Neuron (in vitro differentiated cells): ENCODE measurements around the gene SULT1A1.
"Not testable (repeated sequence)": the region's sequence is repeated elsewhere in the genome, so short reads cannot be mapped to it uniquely, and the experiment has no call there.

Source experiments
- H2AFZ ChIP-seq: one replicate; pipeline ENCODE4 v1.6.1; 2013; ENCODE audit warnings: low read depth, mild to moderate bottlenecking, inconsistent platforms, low read length, moderate library complexity
- H3K27me3 ChIP-seq: one replicate; pipeline ENCODE4 v1.6.1; 2013; ENCODE audit warnings: low read length; ENCODE audit not compliant: insufficient read depth
- H3K36me3 ChIP-seq: one replicate; pipeline ENCODE4 v1.6.1; 2013; ENCODE audit warnings: low read length; ENCODE audit not compliant: insufficient read depth
- H3K4me1 ChIP-seq: one replicate; pipeline ENCODE4 v1.6.1; 2013; ENCODE audit warnings: low read length; ENCODE audit not compliant: insufficient read depth
- H3K4me3 ChIP-seq: 2 replicates; pipeline ENCODE4 v1.5.1; 2013; ENCODE audit warnings: mild to moderate bottlenecking, low read length, moderate library complexity
- H3K9me3 ChIP-seq: one replicate; pipeline ENCODE4 v1.6.1; 2013; ENCODE audit warnings: low read length

Gene SULT1A1

GRCh38 chr16:28569968-28570752 is 39.7 kb downstream of the SULT1A1 start:
- H3K4me1 ChIP-seq, result peaks cover 2% of the 10 kb centered on the region
- H3K36me3 ChIP-seq, result no peaks in the 10 kb centered on the region
- H3K9me3 ChIP-seq, result peaks cover 6% of the 10 kb centered on the region
- H2AFZ ChIP-seq, result no peak overlapping the region
- no peaks in the 10 kb centered on the region for H3K27me3 ChIP-seq
- no peak overlapping the region for H3K4me3 ChIP-seq

GRCh38 chr16:28569021-28569420 is 40.8 kb downstream of the SULT1A1 start:
- Histone ChIP-seq H3K36me3 (no peaks in the 10 kb centered on the region), H3K27me3 (no peaks in the 10 kb centered on the region), H3K9me3 (peaks cover 6% of the 10 kb centered on the region), H2AFZ (no peak overlapping the region), H3K4me1 (peaks cover 2% of the 10 kb centered on the region), H3K4me3 (no peak overlapping the region)

- H3K9me3 ChIP-seq, result peaks cover 6% of the 10 kb centered on the region
- no peaks in the 10 kb centered on the region for H3K27me3 ChIP-seq
- no peak overlapping the region for H3K4me3 ChIP-seq
- no peak overlapping the region for H2AFZ ChIP-seq
- no peaks in the 10 kb centered on the region for H3K36me3 ChIP-seq
- no peaks in the 10 kb centered on the region for H3K4me1 ChIP-seq
Observed at GRCh38 chr16:28567292-28567691, 42.6 kb downstream of the SULT1A1 start.

GRCh38 chr16:28566233-28566925 is 43.5 kb downstream of the SULT1A1 start:
- not testable (repeated sequence) for H3K27me3 ChIP-seq, H3K36me3 ChIP-seq, H2AFZ ChIP-seq, H3K9me3 ChIP-seq, H3K4me1 ChIP-seq, H3K4me3 ChIP-seq

- Histone ChIP-seq H2AFZ (no peak overlapping the region), H3K27me3 (no peaks in the 10 kb centered on the region), H3K9me3 (peaks cover 6% of the 10 kb centered on the region), H3K4me1 (no peaks in the 10 kb centered on the region), H3K4me3 (no peak overlapping the region), H3K36me3 (peaks cover 7% of the 10 kb centered on the region)
Observed at GRCh38 chr16:28563218-28563617, 46.6 kb downstream of the SULT1A1 start.

GRCh38 chr16:28562199-28562598 is 47.6 kb downstream of the SULT1A1 start:
- H3K36me3 ChIP-seq, result peaks cover 8% of the 10 kb centered on the region
- no peaks in the 10 kb centered on the region for H3K4me1 ChIP-seq
- no peak overlapping the region for H2AFZ ChIP-seq
- no peaks in the 10 kb centered on the region for H3K27me3 ChIP-seq
- H3K4me3 ChIP-seq, result no peak overlapping the region
- peaks cover 6% of the 10 kb centered on the region for H3K9me3 ChIP-seq

- peaks cover 6% of the 10 kb centered on the region for H3K9me3 ChIP-seq
- no peak overlapping the region for H2AFZ ChIP-seq
- no peak overlapping the region for H3K4me3 ChIP-seq
- H3K4me1 ChIP-seq, result no peaks in the 10 kb centered on the region
- no peaks in the 10 kb centered on the region for H3K27me3 ChIP-seq
- peaks cover 8% of the 10 kb centered on the region for H3K36me3 ChIP-seq
Observed at GRCh38 chr16:28561557-28562187, 48.2 kb downstream of the SULT1A1 start.

GRCh38 chr16:28558456-28558855 is 51.4 kb downstream of the SULT1A1 start:
- H2AFZ ChIP-seq, result no peak overlapping the region
- H3K27me3 ChIP-seq, result no peaks in the 10 kb centered on the region
- H3K4me1 ChIP-seq, result no peaks in the 10 kb centered on the region
- no peak overlapping the region for H3K4me3 ChIP-seq
- H3K9me3 ChIP-seq, result peaks cover 2% of the 10 kb centered on the region
- peaks cover 8% of the 10 kb centered on the region for H3K36me3 ChIP-seq

- Histone ChIP-seq H3K9me3 (peaks cover 2% of the 10 kb centered on the region), H3K4me1 (no peaks in the 10 kb centered on the region), H3K36me3 (peaks cover 8% of the 10 kb centered on the region), H3K27me3 (no peaks in the 10 kb centered on the region), H2AFZ (no peak overlapping the region), H3K4me3 (no peak overlapping the region)
Observed at GRCh38 chr16:28556914-28557320, 52.9 kb downstream of the SULT1A1 start.

- peaks cover 2% of the 10 kb centered on the region for H3K9me3 ChIP-seq
- no peaks in the 10 kb centered on the region for H3K27me3 ChIP-seq
- peaks cover 8% of the 10 kb centered on the region for H3K36me3 ChIP-seq
- no peak overlapping the region for H3K4me3 ChIP-seq
- no peak overlapping the region for H2AFZ ChIP-seq
- no peaks in the 10 kb centered on the region for H3K4me1 ChIP-seq
Observed at GRCh38 chr16:28555561-28555960, 54.3 kb downstream of the SULT1A1 start.
